Activated CD4-positive, alpha-beta T cell treated with anti-CD3 and anti-CD28 coated beads, Interleukin-2, amount 50 U/mL, for 16 hours (primary cell): ENCODE results near the gene ODAD4.
"Not testable (repeated sequence)": the region's sequence is repeated elsewhere in the genome, so short reads cannot be mapped to it uniquely, and the experiment has no call there.

Source experiments
- DNase-seq: peaks from one replicate; pipeline ENCODE4 v3.0.0-alpha.2; 2020

The ODAD4 gene

GRCh38 chr17:42005166-42005565 is 74.7 kb downstream of the ODAD4 start:
- no peak for DNase-seq

- DNase-seq, result no peak
Observed at GRCh38 chr17:42009170-42009569, 78.8 kb downstream of the ODAD4 start.

DNA sequence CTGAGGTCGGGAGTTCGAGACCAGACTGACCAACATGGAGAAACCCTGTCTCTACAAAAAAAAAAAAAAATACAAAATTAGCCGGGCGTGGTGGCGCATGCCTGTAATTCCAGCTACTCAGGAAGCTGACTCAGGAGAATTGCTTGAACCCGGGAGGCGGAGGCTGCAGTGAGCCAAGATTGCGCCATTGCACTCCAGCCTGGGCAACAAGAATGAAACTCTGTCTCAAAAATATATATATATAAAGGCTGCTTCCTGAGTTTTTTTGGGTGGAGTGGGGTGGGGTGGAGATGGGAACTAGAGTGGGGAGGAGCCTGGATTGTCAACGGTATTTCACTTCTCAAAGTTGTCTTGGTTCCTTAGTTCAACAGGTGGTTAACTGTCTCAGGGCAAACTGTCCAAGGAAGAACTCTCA is 79.9 kb downstream of the ODAD4 start:
- not testable (repeated sequence) for DNase-seq

- DNase-seq, result peak; percentile 25
Observed at GRCh38 chr17:42010898-42011516, 80.6 kb downstream of the ODAD4 start.

DNA sequence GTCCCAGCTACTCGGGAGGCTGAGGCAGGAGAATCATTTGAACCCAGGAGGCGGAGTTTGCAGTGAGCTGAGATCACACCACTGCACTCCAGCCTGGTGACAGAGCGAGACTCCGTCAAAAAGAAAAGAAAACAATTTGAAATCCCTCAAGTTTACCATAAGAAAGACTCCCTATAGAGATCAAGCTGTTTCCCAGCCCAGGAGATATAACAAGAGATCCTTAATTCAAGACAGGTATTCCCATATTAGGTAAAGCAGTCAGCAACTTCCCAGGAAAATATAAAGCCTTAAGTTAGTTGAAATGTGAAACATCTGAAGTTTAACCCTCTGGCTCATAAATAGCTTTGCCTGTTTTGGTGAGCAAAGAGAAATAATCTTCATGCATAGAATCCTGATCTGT is 81.9 kb downstream of the ODAD4 start:
- DNase-seq, result not testable (repeated sequence)

GRCh38 chr17:42013740-42014139 is 83.3 kb downstream of the ODAD4 start:
- DNase-seq, result not testable (repeated sequence)
